ENCODE results near the gene AP1S1.

- TF ChIP-seq POLR2A (IDR thresholded peaks at IDR 0.05) (no peak), CTCF (IDR thresholded peaks at IDR 0.05) (no peak)
Observed at GRCh38 chr7:101125989-101126650, 28.2 kb upstream of the AP1S1 start.

Data from testis (tissue), 2 donors.